K562 (cell line): ENCODE results near the gene MAS1L. TPM values are rescaled to one million over a fixed set of nuclear protein-coding genes. Genes with fewer than 3 reads are reported as not detected.

Experiments
- COPS2 ChIP-seq: fragments of 450-650 bp; conservative IDR thresholded peaks from 2 replicates; pipeline ENCODE4 v1.6.1; 2016; ENCODE audit warnings: mild to moderate bottlenecking, moderate library complexity
- ETV6 ChIP-seq, 3 experiments: fragments of 150-350 bp in 1 of 3; sonication (generic) in 1 of 3; formaldehyde crosslinking in 1 of 3; IDR thresholded peaks; 2 replicates each; pipeline versions ENCODE4 v1.6.1 to v1.8.0; 2014 to 2022; ENCODE audit warnings: borderline replicate concordance in 2 of 3, low read depth in 2 of 3, antibody characterized with exemption in 1 of 3, low read length in 1 of 3, mild to moderate bottlenecking in 1 of 3, missing genetic modification reagents in 1 of 3
- GTF2F1 ChIP-seq: IDR thresholded peaks from 2 replicates; pipeline ENCODE4 v1.6.1; 2011; ENCODE audit warnings: low read depth, low read length, improper control_type of control experiment
- HEY1 ChIP-seq: fragments of 250-450 bp; sonication (Bioruptor Pico); IDR thresholded peaks from 2 replicates; pipeline ENCODE4 v1.5.0; 2020; ENCODE audit warnings: mild to moderate bottlenecking, moderate library complexity, borderline replicate concordance
- MEF2A ChIP-seq: IDR thresholded peaks from 2 replicates; pipeline ENCODE4 v1.6.1; 2011; ENCODE audit warnings: low read depth, mild to moderate bottlenecking, low read length, moderate library complexity; ENCODE audit not compliant: control insufficient read depth
- MYNN ChIP-seq, 2 experiments: sonication (generic); formaldehyde crosslinking in 1 of 2; IDR thresholded peaks; 2 replicates each; pipeline versions ENCODE4 v1.5.0 to v1.6.1; 2016 to 2020; ENCODE audit warnings: antibody characterized with exemption in 1 of 2, missing genetic modification reagents in 1 of 2
- NFYB ChIP-seq: IDR thresholded peaks from 2 replicates; pipeline ENCODE4 v1.6.1; 2011; ENCODE audit warnings: mild to moderate bottlenecking, moderate library complexity; ENCODE audit not compliant: insufficient read length; ENCODE audit errors: extremely low read depth
- SETDB1 ChIP-seq: IDR thresholded peaks from one replicate; pipeline ENCODE4 v1.6.1; 2012; ENCODE audit warnings: low read length, control low read depth, inconsistent platforms
- SMAD4 ChIP-seq: fragments of 250-450 bp; sonication (Bioruptor Pico); conservative IDR thresholded peaks from 2 replicates; pipeline ENCODE4 v1.8.0; 2021; ENCODE audit warnings: inconsistent platforms, mild to moderate bottlenecking, moderate library complexity
- ZNF324 ChIP-seq: fragments of 250-450 bp; sonication (Bioruptor Pico); IDR thresholded peaks from 2 replicates; pipeline ENCODE4 v1.4.0; 2020; ENCODE audit warnings: mild to moderate bottlenecking
- ZNF436 ChIP-seq: fragments of 250-450, 450-650 bp; sonication (Bioruptor Pico); formaldehyde crosslinking; IDR thresholded peaks from 2 replicates; pipeline ENCODE4 v1.7.0; 2020; ENCODE audit warnings: mild to moderate bottlenecking
- polyA plus RNA-seq, 8 experiments: library from polyadenylated mRNA; depleted of rRNA in 4 of 8; stranded (reverse) in 5 of 8; unstranded in 3 of 8; fragments of >200 nt; fragmentation: Nextera tagmentation in 2 of 8; fragmentation: Illumina TruSeq in 1 of 8; extraction: Ambion mirVana in 2 of 8; extraction: Trizol in 1 of 8; gene quantifications; 2 replicates each; pipeline versions ENCODE4 v1.2.1 to v1.2.3, GENCODE V29; 2011 to 2014; ENCODE audit warnings: inconsistent platforms in 1 of 8, missing spikeins in 1 of 8
- total RNA-seq, 7 experiments: library from RNA; depleted of rRNA in 6 of 7; stranded (reverse); fragments of >200 nt in 6 of 7; fragmentation: Illumina TruSeq in 2 of 7; extraction: Trizol in 2 of 7; gene quantifications; 2 replicates each; pipeline versions ENCODE4 v1.2.1 to v1.2.3, GENCODE V29; 2011 to 2021; ENCODE audit warnings: low replicate concordance in 1 of 7
- TF ChIP-seq, protein P1 (sequence below): fragments of 450-650 bp; IDR thresholded peaks from 2 replicates; pipeline ENCODE4 v1.6.1; 2017; ENCODE audit warnings: mild to moderate bottlenecking, moderate library complexity
- TF ChIP-seq, protein P2 (sequence below): fragments of 450-650 bp; formaldehyde crosslinking; IDR thresholded peaks from 2 replicates; pipeline ENCODE4 v1.4.0; 2020; ENCODE audit warnings: mild to moderate bottlenecking, moderate library complexity
- TF ChIP-seq, protein P3 (sequence below): fragments of 250-450 bp; sonication (Bioruptor Pico); IDR thresholded peaks from 2 replicates; pipeline ENCODE4 v1.5.0; 2022; ENCODE audit warnings: mild to moderate bottlenecking
- TF ChIP-seq, protein P4 (sequence below): fragments of 200-800 bp; sonication (Bioruptor generic); IDR thresholded peaks from 2 replicates; pipeline ENCODE4 v1.6.1; 2017; ENCODE audit warnings: missing genetic modification characterization, missing compliant biosample characterization
- TF ChIP-seq, protein P5 (sequence below): fragments of 250-450 bp; sonication (Bioruptor Pico); IDR thresholded peaks from 2 replicates; pipeline ENCODE4 v1.8.0; 2021; ENCODE audit warnings: moderate library complexity, mild to moderate bottlenecking, inconsistent platforms
- TF ChIP-seq, protein P6 (sequence below): IDR thresholded peaks from 2 replicates; pipeline ENCODE4 v1.6.1; 2012; ENCODE audit warnings: low read depth, low read length, improper control_type of control experiment, borderline replicate concordance
- TF ChIP-seq, protein P7 (sequence below): sonication (generic); formaldehyde crosslinking; IDR thresholded peaks from 2 replicates; pipeline ENCODE4 v1.8.1; 2023; ENCODE audit warnings: mild to moderate bottlenecking, missing genetic modification reagents, moderate library complexity

Gene MAS1L
- total and polyA plus RNA-seq, 9 of the 15 experiments (the other 6 are each of a cell fraction or from before 2014, with no cell fraction given): not detected

DNA sequence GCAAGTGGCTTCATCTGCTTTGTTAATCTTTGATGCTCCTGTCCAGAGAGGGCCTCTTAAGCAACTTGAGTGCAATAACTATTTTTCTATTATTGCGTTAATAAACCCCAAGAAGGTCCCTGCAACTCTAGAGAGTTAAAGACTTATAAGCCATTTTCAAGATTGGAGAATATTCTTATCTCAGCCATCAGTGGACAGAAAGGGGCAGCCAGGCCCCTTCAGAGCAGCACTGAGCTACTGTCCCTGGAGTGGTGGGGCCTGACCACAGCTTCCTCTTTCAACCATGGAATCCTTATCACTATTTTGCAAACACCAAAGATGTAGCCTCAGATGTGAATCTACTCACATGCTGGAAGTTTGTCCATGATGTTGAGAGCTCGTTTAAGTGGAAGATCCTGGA lies 2.8 kb upstream of the MAS1L start (continued):
- TF ChIP-seq, protein P1, sequence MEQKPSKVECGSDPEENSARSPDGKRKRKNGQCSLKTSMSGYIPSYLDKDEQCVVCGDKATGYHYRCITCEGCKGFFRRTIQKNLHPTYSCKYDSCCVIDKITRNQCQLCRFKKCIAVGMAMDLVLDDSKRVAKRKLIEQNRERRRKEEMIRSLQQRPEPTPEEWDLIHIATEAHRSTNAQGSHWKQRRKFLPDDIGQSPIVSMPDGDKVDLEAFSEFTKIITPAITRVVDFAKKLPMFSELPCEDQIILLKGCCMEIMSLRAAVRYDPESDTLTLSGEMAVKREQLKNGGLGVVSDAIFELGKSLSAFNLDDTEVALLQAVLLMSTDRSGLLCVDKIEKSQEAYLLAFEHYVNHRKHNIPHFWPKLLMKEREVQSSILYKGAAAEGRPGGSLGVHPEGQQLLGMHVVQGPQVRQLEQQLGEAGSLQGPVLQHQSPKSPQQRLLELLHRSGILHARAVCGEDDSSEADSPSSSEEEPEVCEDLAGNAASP: no peak
- TF ChIP-seq NFYB: no peak
- TF ChIP-seq, protein P2, sequence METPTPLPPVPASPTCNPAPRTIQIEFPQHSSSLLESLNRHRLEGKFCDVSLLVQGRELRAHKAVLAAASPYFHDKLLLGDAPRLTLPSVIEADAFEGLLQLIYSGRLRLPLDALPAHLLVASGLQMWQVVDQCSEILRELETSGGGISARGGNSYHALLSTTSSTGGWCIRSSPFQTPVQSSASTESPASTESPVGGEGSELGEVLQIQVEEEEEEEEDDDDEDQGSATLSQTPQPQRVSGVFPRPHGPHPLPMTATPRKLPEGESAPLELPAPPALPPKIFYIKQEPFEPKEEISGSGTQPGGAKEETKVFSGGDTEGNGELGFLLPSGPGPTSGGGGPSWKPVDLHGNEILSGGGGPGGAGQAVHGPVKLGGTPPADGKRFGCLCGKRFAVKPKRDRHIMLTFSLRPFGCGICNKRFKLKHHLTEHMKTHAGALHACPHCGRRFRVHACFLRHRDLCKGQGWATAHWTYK (CRISPR knock-in tag): no peak; the same call in 1 of the 2 replicates
- TF ChIP-seq ETV6 (IDR thresholded peaks at IDR 0.05; ENCODE audit: borderline replicate concordance in 1 of 2, low read depth in 2 of 2, low read length in 1 of 2): peak in 1 of 2 experiments; percentile 29; a peak in 1 of 4 replicates
- no peak for TF ChIP-seq ETV6 (CRISPR knock-in tag; IDR thresholded peaks at IDR 0.05; ENCODE audit: borderline replicate concordance)
- no peak for TF ChIP-seq ZNF324 (CRISPR knock-in tag)
- TF ChIP-seq, protein P3, sequence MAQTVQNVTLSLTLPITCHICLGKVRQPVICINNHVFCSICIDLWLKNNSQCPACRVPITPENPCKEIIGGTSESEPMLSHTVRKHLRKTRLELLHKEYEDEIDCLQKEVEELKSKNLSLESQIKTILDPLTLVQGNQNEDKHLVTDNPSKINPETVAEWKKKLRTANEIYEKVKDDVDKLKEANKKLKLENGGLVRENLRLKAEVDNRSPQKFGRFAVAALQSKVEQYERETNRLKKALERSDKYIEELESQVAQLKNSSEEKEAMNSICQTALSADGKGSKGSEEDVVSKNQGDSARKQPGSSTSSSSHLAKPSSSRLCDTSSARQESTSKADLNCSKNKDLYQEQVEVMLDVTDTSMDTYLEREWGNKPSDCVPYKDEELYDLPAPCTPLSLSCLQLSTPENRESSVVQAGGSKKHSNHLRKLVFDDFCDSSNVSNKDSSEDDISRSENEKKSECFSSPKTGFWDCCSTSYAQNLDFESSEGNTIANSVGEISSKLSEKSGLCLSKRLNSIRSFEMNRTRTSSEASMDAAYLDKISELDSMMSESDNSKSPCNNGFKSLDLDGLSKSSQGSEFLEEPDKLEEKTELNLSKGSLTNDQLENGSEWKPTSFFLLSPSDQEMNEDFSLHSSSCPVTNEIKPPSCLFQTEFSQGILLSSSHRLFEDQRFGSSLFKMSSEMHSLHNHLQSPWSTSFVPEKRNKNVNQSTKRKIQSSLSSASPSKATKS: no peak
- TF ChIP-seq SMAD4: peak; percentile 55
- TF ChIP-seq, protein P4, sequence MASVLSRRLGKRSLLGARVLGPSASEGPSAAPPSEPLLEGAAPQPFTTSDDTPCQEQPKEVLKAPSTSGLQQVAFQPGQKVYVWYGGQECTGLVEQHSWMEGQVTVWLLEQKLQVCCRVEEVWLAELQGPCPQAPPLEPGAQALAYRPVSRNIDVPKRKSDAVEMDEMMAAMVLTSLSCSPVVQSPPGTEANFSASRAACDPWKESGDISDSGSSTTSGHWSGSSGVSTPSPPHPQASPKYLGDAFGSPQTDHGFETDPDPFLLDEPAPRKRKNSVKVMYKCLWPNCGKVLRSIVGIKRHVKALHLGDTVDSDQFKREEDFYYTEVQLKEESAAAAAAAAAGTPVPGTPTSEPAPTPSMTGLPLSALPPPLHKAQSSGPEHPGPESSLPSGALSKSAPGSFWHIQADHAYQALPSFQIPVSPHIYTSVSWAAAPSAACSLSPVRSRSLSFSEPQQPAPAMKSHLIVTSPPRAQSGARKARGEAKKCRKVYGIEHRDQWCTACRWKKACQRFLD (CRISPR knock-in tag): 0 out of 2 replicates have a peak, but pooled peaks have one; percentile 49
- TF ChIP-seq SETDB1: no peak
- no peak for TF ChIP-seq ZNF436 (CRISPR knock-in tag)
- TF ChIP-seq COPS2: no peak
- TF ChIP-seq, protein P5, sequence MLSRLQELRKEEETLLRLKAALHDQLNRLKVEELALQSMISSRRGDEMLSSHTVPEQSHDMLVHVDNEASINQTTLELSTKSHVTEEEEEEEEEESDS (CRISPR knock-in tag): no peak
- TF ChIP-seq, protein P6, sequence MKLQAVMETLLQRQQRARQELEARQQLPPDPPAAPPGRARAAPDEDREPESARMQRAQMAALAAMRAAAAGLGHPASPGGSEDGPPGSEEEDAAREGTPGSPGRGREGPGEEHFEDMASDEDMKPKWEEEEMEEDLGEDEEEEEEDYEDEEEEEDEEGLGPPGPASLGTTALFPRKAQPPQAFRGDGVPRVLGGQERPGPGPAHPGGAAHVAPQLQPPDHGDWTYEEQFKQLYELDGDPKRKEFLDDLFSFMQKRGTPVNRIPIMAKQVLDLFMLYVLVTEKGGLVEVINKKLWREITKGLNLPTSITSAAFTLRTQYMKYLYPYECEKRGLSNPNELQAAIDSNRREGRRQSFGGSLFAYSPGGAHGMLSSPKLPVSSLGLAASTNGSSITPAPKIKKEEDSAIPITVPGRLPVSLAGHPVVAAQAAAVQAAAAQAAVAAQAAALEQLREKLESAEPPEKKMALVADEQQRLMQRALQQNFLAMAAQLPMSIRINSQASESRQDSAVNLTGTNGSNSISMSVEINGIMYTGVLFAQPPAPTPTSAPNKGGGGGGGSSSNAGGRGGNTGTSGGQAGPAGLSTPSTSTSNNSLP: no peak
- TF ChIP-seq, protein P7, sequence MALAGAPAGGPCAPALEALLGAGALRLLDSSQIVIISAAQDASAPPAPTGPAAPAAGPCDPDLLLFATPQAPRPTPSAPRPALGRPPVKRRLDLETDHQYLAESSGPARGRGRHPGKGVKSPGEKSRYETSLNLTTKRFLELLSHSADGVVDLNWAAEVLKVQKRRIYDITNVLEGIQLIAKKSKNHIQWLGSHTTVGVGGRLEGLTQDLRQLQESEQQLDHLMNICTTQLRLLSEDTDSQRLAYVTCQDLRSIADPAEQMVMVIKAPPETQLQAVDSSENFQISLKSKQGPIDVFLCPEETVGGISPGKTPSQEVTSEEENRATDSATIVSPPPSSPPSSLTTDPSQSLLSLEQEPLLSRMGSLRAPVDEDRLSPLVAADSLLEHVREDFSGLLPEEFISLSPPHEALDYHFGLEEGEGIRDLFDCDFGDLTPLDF (CRISPR knock-in tag): no peak
- peak; percentile 77; the same call in 1 of the 2 replicates for TF ChIP-seq HEY1 (CRISPR knock-in tag)
- TF ChIP-seq MYNN (IDR thresholded peaks at IDR 0.05): no peak
- TF ChIP-seq MYNN (CRISPR knock-in tag; IDR thresholded peaks at IDR 0.05): no peak
- TF ChIP-seq GTF2F1: no peak
- no peak for TF ChIP-seq MEF2A
